ENCODE measurements around the gene BRCA1.

BRCA1 gene

GRCh38 chr17:42999003-42999525, 126.1 kb downstream of the BRCA1 start:
- DNase-seq = no peak

- DNase-seq = peak; percentile 98
Measured at GRCh38 chr17:42997984-42998938, 126.9 kb downstream of the BRCA1 start, which contains the start of gene RPL27. TSS of gene RPL27 (plus strand) at chr17:42998419. CDS start at chr17:42998751, 332 bp downstream.

DNA sequence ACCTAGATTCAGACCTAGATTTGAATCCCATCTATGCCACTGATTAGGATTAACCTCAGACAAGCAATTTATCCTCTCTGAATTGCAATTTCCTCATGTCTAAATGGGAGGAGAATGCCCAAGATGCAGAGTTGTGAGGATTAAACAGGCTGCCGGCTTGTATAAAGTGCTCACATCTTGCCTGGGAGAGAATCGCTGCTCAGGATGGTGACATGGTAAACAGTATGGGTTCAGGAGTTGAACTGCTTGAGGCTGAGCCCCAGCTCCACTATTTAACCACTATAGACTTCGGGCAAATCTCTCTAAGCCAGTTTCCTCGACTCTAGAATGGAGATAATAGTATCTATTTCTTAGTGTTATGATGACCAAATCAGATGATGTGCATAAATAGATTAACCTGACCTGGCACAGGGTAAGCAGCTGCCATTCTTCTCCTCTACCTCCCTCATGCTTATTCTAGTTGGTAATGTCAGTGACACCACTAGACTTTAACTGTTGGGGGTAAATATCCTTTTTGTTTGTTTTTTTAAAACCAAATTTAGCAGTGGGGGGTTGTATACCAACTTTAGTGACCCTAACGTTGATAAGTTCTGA, 127.7 kb downstream of the BRCA1 start:
- DNase-seq = no peak
